GM08714 (cell line): ENCODE measurements around the gene NOC4L.
"Not testable (repeated sequence)": the region's sequence is repeated elsewhere in the genome, so short reads cannot be mapped to it uniquely, and the experiment has no call there.

Experiments used
- H3K4me3 ChIP-seq: fragments of 200-500 bp; sonication (Bioruptor generic); 2 replicates; pipeline ENCODE4 v1.5.1; 2014; ENCODE audit warnings: mild to moderate bottlenecking, low read length, inconsistent platforms
- ZNF274 ChIP-seq: IDR thresholded peaks from 2 replicates; pipeline ENCODE4 v1.6.1; 2012; ENCODE audit warnings: mild to moderate bottlenecking, low read depth, low read length

Gene NOC4L

GRCh38 chr12:132133952-132134652 is 10.2 kb upstream of the NOC4L start:
- TF ChIP-seq ZNF274 = no peak
- H3K4me3 ChIP-seq = no peak overlapping the region

- H3K4me3 ChIP-seq = not testable (repeated sequence)
These were observed 9.5 kb upstream of the NOC4L start for GRCh38 chr12:132134653-132135183.

DNA sequence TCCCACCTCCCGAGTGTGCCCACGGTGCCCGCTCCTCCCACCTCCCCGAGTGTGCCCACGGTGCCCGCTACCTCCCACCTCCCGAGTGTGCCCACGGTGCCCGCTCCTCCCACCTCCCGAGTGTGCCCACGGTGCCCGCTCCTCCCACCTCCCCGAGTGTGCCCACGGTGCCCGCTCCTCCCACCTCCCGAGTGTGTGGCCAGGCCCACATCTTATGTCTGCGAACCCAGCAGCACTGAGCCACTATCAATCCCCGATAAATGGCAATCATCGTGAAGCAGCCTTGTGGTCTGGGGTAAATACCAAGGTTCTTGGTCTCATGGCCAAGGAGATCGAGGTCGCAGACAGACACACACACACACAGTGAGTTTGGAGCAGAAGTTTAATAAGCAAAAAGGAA is 8.0 kb upstream of the NOC4L start:
- not testable (repeated sequence) for H3K4me3 ChIP-seq

GRCh38 chr12:132137483-132138125 is 6.7 kb upstream of the NOC4L start:
- H3K4me3 ChIP-seq = no peak overlapping the region
- no peak for TF ChIP-seq ZNF274

GRCh38 chr12:132138941-132139871 is 5.1 kb upstream of the NOC4L start:
- no peak overlapping the region for H3K4me3 ChIP-seq
- TF ChIP-seq ZNF274 = no peak

DNA sequence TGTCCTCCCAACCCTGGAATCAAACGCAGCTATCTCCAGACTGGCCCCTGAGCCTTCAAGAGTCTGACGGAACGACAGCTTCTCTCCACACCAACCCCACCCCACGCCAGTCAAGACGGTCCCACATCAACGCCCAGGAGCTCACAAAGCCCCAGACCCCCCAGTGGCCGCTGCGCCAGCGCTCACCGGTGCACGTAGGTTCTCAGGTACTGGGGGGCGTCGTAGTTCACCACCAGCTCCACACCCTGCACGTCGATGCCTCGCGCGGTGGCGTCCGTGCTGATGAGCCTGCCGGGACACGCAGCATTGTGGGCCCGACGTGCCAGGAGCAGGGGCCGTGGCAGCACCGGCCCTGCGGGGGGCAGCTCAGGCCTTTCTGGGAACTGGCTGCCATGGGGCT is 4.3 kb upstream of the NOC4L start:
- TF ChIP-seq ZNF274 = no peak
- H3K4me3 ChIP-seq = no peak overlapping the region

- H3K4me3 ChIP-seq = no peak overlapping the region
- no peak for TF ChIP-seq ZNF274
These were observed 3.8 kb upstream of the NOC4L start for GRCh38 chr12:132140501-132140900.

DNA sequence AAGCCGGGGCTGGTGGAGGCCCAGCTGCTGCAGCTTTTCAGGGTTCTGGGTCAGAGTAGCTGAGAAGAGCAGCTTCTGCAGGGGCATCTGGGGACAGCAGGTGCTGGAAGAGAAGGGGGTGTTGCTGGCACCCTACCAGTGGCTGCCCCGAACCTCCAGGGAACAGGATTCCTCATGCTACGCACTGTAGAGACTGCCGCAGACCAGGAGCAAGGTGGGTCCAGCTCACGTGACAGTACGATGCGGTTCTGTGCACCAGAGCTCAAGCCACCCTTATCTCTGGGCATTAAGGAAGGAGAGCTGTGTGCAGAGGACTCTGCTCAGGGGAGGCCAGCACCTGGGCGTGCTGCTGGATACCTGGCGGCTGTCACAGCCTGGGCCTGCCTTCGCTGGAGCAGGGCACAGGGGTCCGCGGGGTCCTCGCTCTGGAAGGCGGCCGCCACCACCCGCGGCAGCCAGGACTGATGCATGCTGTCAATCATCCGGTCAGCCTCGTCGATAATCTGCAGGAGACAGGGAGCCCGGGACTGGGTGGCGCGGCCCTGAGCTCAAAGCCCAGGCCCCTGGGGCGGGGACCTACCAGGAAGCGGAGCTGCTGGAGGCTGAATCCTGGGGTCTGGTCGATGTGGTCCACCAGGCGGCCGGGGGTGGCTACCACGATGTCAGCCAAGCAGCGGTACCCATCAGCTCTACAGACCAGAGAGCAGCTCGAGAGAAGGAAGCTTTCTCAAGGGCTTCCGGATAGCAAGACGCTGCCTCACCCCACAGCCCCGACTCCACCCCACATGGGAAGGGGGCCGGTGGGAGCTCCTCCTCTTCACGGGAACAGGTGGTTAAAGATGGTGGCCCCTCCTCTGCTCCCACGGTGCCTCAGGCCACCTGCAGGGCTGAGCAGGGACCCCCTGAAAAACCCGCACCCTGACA is 3.1 kb upstream of the NOC4L start:
- no peak for TF ChIP-seq ZNF274
- H3K4me3 ChIP-seq = no peak overlapping the region

DNA sequence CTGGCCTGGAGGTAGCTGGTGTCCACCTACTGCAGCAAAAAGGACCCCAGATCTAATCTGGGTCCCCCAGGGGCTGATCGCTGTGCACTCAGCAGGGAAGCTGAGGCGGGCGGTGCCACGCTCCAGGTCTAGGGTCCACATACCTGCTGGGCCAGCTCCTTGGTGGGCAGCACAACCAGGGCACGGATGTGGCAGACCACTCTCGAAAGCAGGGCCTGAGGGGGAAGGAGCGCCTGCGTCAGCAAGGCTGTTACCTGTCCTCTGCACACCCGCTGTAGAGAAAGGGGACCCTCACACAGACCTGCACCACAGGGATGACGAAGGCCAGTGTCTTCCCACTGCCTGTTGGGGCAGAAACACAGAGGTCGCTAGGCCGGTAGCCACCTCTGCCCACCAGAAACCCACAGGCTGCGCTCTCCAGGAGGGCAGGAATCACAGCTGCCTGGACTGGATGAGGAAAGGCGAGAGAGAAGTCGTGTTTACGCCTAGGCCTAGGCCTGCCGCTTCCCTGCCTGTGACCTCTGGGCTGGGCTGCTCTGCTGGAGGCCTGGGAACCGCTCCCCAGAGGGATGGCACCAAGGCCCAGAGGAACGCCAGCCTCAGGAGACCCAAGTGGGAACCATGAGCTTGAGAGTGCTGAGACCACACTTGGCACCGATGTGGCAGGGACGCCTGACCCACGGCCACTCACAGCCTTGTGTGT is 2.1 kb upstream of the NOC4L start:
- no peak overlapping the region for H3K4me3 ChIP-seq
- TF ChIP-seq ZNF274 = no peak

GRCh38 chr12:132142679-132143335 is 1.4 kb upstream of the NOC4L start:
- no peak for TF ChIP-seq ZNF274
- H3K4me3 ChIP-seq = peak overlapping the region; percentile 91

- peak overlapping the region; percentile 91 for H3K4me3 ChIP-seq
- no peak for TF ChIP-seq ZNF274
These were observed 753 bp upstream of the NOC4L start for GRCh38 chr12:132143336-132144071.

- peak overlapping the region; percentile 91 for H3K4me3 ChIP-seq
- TF ChIP-seq ZNF274 = no peak
These were observed 532 bp downstream of the NOC4L start for GRCh38 chr12:132144810-132145168.
